ENCODE measurements around the gene C1QTNF9B.

Gene C1QTNF9B

GRCh38 chr13:23923031-23923430 is 25.7 kb upstream of the C1QTNF9B start:
- DNase-seq (ENCODE audit: low read depth, low spot score): no peak
- Histone ChIP-seq H3K27me3 (ENCODE audit: insufficient read depth, insufficient read length) (no peaks in the 10 kb centered on the region), H3K4me1 (ENCODE audit: insufficient read depth, insufficient read length) (peaks cover 2% of the 10 kb centered on the region), H3K9me3 (ENCODE audit: insufficient read depth, low read length) (no peaks in the 10 kb centered on the region), H3K4me3 (ENCODE audit: insufficient read length, low read depth) (no peak overlapping the region), H3K9ac (ENCODE audit: insufficient read length, low read depth) (no peak overlapping the region), H3K36me3 (ENCODE audit: insufficient read depth, insufficient read length, low read length) (no peaks in the 10 kb centered on the region)
- no peak for TF ChIP-seq ZNF274 (IDR thresholded peaks at IDR 0.05; ENCODE audit: low read depth, low read length)
- no peak for TF ChIP-seq SUZ12 (IDR thresholded peaks at IDR 0.05; ENCODE audit: extremely low read depth, insufficient read depth, insufficient read length)
- no peak for TF ChIP-seq YY1 (IDR thresholded peaks at IDR 0.05; ENCODE audit: insufficient read depth, insufficient read length)

DNA sequence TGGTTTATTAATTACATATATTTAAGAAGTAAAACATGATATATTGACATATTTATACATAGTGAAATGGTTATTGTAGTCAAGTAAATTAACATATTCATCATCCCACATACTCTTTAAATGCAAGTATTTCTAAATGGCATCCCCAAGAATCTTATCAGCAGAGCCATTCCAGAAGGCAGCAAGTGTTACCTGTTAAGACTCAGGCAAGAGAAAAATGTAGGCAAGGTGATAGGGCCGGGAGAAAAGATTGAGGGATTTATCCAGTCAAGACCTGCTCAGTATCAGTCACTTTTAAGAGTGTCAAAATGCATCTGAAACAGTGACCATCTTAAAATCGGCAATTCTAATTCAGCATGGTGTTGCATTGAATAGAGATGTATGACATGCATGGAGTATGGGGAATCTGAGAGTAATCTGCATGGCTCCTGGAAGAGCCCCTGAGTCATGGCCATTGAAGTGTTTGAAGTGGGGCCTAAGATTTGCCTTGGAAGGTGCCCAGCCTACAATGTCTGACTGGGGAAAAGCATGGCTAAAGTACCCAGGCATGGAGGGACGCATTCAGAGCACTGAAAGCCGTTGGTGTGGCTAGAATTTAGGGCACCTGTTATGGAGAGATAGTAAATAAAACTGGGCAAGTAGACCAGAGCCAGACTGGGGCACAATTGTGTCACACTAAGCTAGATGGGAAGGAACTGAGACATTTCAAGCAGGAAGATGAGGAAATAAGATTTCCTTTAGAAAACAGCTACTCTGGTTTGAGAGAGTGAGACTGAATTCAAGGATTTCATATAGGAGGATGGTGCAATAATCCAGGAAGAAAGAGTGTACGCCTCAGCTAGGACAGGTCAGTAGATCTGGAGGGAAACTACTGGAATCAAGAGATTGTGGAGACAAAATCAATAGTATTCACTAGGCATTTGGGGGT is 25.0 kb upstream of the C1QTNF9B start:
- H3K4me1 ChIP-seq (ENCODE audit: insufficient read depth, insufficient read length): peaks cover 2% of the 10 kb centered on the region
- no peak overlapping the region for H3K9ac ChIP-seq (ENCODE audit: insufficient read length, low read depth)
- DNase-seq (ENCODE audit: low read depth, low spot score): no peak
- no peak for TF ChIP-seq ZNF274 (IDR thresholded peaks at IDR 0.05; ENCODE audit: low read depth, low read length)
- TF ChIP-seq YY1 (IDR thresholded peaks at IDR 0.05; ENCODE audit: insufficient read depth, insufficient read length): no peak
- no peak for TF ChIP-seq SUZ12 (IDR thresholded peaks at IDR 0.05; ENCODE audit: extremely low read depth, insufficient read depth, insufficient read length)
- H3K36me3 ChIP-seq (ENCODE audit: insufficient read depth, insufficient read length, low read length): no peaks in the 10 kb centered on the region
- no peak overlapping the region for H3K4me3 ChIP-seq (ENCODE audit: insufficient read length, low read depth)
- no peaks in the 10 kb centered on the region for H3K27me3 ChIP-seq (ENCODE audit: insufficient read depth, insufficient read length)
- no peaks in the 10 kb centered on the region for H3K9me3 ChIP-seq (ENCODE audit: insufficient read depth, low read length)

DNA sequence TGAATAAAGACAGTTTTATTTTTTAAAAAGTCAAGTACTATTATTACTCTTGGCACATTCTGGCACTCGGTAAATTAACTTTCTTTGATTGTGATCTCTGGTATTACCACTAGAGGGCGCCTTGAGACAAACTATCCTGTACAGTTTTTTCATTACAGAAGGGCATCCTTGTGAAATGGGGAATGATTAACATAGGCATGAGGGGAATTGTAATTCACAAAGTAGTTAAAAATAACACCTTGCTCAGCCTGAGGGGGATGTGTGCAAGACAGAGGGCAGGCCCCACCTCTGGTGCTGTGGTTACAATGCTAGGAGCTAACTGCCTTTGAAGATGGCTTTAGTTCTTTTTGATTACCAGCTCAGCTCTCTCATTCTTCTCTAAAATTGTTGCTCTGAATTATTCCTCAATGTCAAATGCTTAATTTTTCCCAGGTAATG is 24.2 kb upstream of the C1QTNF9B start:
- no peak for TF ChIP-seq SUZ12 (IDR thresholded peaks at IDR 0.05; ENCODE audit: extremely low read depth, insufficient read depth, insufficient read length)
- no peak for TF ChIP-seq ZNF274 (IDR thresholded peaks at IDR 0.05; ENCODE audit: low read depth, low read length)
- TF ChIP-seq YY1 (IDR thresholded peaks at IDR 0.05; ENCODE audit: insufficient read depth, insufficient read length): no peak
- Histone ChIP-seq H3K36me3 (ENCODE audit: insufficient read depth, insufficient read length, low read length) (no peaks in the 10 kb centered on the region), H3K9ac (ENCODE audit: insufficient read length, low read depth) (peak overlapping the region; percentile 36), H3K4me1 (ENCODE audit: insufficient read depth, insufficient read length) (peaks cover 2% of the 10 kb centered on the region), H3K4me3 (ENCODE audit: insufficient read length, low read depth) (no peak overlapping the region), H3K9me3 (ENCODE audit: insufficient read depth, low read length) (no peaks in the 10 kb centered on the region), H3K27me3 (ENCODE audit: insufficient read depth, insufficient read length) (no peaks in the 10 kb centered on the region)
- peak; percentile 74 for DNase-seq (ENCODE audit: low read depth, low spot score)

GRCh38 chr13:23919006-23919405 is 21.7 kb upstream of the C1QTNF9B start:
- H3K4me3 ChIP-seq (ENCODE audit: insufficient read length, low read depth): no peak overlapping the region
- DNase-seq (ENCODE audit: low read depth, low spot score): no peak
- H3K4me1 ChIP-seq (ENCODE audit: insufficient read depth, insufficient read length): peaks cover 2% of the 10 kb centered on the region
- no peaks in the 10 kb centered on the region for H3K27me3 ChIP-seq (ENCODE audit: insufficient read depth, insufficient read length)
- no peak for TF ChIP-seq SUZ12 (IDR thresholded peaks at IDR 0.05; ENCODE audit: extremely low read depth, insufficient read depth, insufficient read length)
- no peak for TF ChIP-seq YY1 (IDR thresholded peaks at IDR 0.05; ENCODE audit: insufficient read depth, insufficient read length)
- no peak for TF ChIP-seq ZNF274 (IDR thresholded peaks at IDR 0.05; ENCODE audit: low read depth, low read length)
- H3K9me3 ChIP-seq (ENCODE audit: insufficient read depth, low read length): no peaks in the 10 kb centered on the region
- no peak overlapping the region for H3K9ac ChIP-seq (ENCODE audit: insufficient read length, low read depth)
- no peaks in the 10 kb centered on the region for H3K36me3 ChIP-seq (ENCODE audit: insufficient read depth, insufficient read length, low read length)

DNA sequence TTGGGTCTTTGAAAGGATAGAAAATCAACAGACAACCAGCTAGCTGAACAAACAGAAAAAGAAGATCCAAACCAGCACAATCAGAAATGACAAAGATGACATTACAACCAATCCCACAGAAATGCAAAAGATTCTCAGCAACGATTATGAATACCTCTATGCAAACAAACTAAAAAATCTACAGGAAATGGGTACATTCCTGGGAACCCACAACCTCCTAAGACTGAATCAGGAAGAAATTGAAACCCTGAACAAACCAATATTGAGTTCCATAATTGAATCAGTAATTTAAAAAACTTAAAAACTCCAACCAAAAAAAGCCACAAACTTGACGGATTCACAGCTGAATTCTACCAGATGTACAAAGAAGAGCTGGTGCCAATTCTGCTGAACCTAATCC is 20.9 kb upstream of the C1QTNF9B start:
- Histone ChIP-seq H3K4me3 (ENCODE audit: insufficient read length, low read depth) (no peak overlapping the region), H3K9me3 (ENCODE audit: insufficient read depth, low read length) (no peaks in the 10 kb centered on the region), H3K4me1 (ENCODE audit: insufficient read depth, insufficient read length) (peaks cover 2% of the 10 kb centered on the region), H3K9ac (ENCODE audit: insufficient read length, low read depth) (no peak overlapping the region), H3K27me3 (ENCODE audit: insufficient read depth, insufficient read length) (no peaks in the 10 kb centered on the region), H3K36me3 (ENCODE audit: insufficient read depth, insufficient read length, low read length) (no peaks in the 10 kb centered on the region)
- no peak for TF ChIP-seq ZNF274 (IDR thresholded peaks at IDR 0.05; ENCODE audit: low read depth, low read length)
- no peak for TF ChIP-seq YY1 (IDR thresholded peaks at IDR 0.05; ENCODE audit: insufficient read depth, insufficient read length)
- TF ChIP-seq SUZ12 (IDR thresholded peaks at IDR 0.05; ENCODE audit: extremely low read depth, insufficient read depth, insufficient read length): no peak
- no peak for DNase-seq (ENCODE audit: low read depth, low spot score)

DNA sequence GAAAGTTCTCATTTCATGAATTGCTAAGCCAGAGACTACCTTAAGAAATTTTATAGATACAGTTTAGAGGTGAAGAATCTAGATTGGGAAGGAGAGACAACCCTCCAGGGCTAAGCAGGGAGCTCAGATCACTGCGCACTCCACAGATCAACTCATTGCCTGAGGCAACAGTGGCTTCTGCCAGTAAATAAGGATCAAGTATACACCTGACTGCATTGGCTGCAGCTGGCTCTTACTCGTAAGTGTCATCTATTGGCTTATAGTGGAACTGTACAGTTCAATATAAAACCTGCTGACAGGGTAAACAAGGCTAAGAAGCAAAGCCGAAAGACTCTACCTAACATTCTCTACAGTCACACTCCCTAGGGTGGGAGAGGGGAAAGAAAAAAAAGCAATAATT is 18.0 kb upstream of the C1QTNF9B start:
- DNase-seq (ENCODE audit: low read depth, low spot score): no peak
- Histone ChIP-seq H3K36me3 (ENCODE audit: insufficient read depth, insufficient read length, low read length) (no peaks in the 10 kb centered on the region), H3K9me3 (ENCODE audit: insufficient read depth, low read length) (no peaks in the 10 kb centered on the region), H3K27me3 (ENCODE audit: insufficient read depth, insufficient read length) (no peaks in the 10 kb centered on the region), H3K4me1 (ENCODE audit: insufficient read depth, insufficient read length) (no peaks in the 10 kb centered on the region), H3K9ac (ENCODE audit: insufficient read length, low read depth) (no peak overlapping the region), H3K4me3 (ENCODE audit: insufficient read length, low read depth) (no peak overlapping the region)
- TF ChIP-seq SUZ12 (IDR thresholded peaks at IDR 0.05; ENCODE audit: extremely low read depth, insufficient read depth, insufficient read length) (no peak), ZNF274 (IDR thresholded peaks at IDR 0.05; ENCODE audit: low read depth, low read length) (no peak), YY1 (IDR thresholded peaks at IDR 0.05; ENCODE audit: insufficient read depth, insufficient read length) (no peak)

DNA sequence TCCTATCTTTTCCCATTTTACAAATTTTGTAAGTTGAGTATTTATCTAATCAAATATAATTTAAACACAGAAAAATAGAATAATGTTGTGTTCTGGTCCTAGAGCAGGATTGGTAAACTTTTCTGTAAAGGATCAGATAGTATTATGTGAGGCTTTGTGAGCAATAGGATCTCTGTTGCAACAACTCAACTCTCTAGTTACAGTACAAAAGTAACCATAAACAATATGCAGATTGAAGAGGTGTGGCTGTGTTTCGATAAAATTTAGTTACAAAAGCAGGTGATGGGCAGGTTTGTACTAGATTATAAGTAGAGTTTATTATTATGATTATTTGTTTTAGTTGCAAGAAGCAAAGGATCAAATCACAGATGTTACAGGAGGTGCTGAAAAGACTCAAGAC is 15.2 kb upstream of the C1QTNF9B start:
- H3K36me3 ChIP-seq (ENCODE audit: insufficient read depth, insufficient read length, low read length): no peaks in the 10 kb centered on the region
- H3K4me3 ChIP-seq (ENCODE audit: insufficient read length, low read depth): no peak overlapping the region
- TF ChIP-seq ZNF274 (IDR thresholded peaks at IDR 0.05; ENCODE audit: low read depth, low read length) (no peak), SUZ12 (IDR thresholded peaks at IDR 0.05; ENCODE audit: extremely low read depth, insufficient read depth, insufficient read length) (no peak), YY1 (IDR thresholded peaks at IDR 0.05; ENCODE audit: insufficient read depth, insufficient read length) (no peak)
- no peaks in the 10 kb centered on the region for H3K4me1 ChIP-seq (ENCODE audit: insufficient read depth, insufficient read length)
- no peaks in the 10 kb centered on the region for H3K9me3 ChIP-seq (ENCODE audit: insufficient read depth, low read length)
- no peak overlapping the region for H3K9ac ChIP-seq (ENCODE audit: insufficient read length, low read depth)
- H3K27me3 ChIP-seq (ENCODE audit: insufficient read depth, insufficient read length): no peaks in the 10 kb centered on the region
- DNase-seq (ENCODE audit: low read depth, low spot score): no peak
